ENCODE measurements around the gene ANGEL2. TPM values are rescaled to one million over a fixed set of nuclear protein-coding genes. Genes with fewer than 3 reads are reported as not detected.

The ANGEL2 gene
- total and polyA plus RNA-seq, 2 of the 13 experiments (the other 11 are each of a cell fraction or from before 2014, with no cell fraction given) = 12.3 to 25.4 TPM

- TF ChIP-seq, protein P1, sequence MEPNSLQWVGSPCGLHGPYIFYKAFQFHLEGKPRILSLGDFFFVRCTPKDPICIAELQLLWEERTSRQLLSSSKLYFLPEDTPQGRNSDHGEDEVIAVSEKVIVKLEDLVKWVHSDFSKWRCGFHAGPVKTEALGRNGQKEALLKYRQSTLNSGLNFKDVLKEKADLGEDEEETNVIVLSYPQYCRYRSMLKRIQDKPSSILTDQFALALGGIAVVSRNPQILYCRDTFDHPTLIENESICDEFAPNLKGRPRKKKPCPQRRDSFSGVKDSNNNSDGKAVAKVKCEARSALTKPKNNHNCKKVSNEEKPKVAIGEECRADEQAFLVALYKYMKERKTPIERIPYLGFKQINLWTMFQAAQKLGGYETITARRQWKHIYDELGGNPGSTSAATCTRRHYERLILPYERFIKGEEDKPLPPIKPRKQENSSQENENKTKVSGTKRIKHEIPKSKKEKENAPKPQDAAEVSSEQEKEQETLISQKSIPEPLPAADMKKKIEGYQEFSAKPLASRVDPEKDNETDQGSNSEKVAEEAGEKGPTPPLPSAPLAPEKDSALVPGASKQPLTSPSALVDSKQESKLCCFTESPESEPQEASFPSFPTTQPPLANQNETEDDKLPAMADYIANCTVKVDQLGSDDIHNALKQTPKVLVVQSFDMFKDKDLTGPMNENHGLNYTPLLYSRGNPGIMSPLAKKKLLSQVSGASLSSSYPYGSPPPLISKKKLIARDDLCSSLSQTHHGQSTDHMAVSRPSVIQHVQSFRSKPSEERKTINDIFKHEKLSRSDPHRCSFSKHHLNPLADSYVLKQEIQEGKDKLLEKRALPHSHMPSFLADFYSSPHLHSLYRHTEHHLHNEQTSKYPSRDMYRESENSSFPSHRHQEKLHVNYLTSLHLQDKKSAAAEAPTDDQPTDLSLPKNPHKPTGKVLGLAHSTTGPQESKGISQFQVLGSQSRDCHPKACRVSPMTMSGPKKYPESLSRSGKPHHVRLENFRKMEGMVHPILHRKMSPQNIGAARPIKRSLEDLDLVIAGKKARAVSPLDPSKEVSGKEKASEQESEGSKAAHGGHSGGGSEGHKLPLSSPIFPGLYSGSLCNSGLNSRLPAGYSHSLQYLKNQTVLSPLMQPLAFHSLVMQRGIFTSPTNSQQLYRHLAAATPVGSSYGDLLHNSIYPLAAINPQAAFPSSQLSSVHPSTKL (CRISPR knock-in tag; IDR thresholded peaks at IDR 0.05) = peak; percentile 66
- peak; percentile 73; the same call in 1 of the 2 replicates for TF ChIP-seq MTA1 (CRISPR knock-in tag; IDR thresholded peaks at IDR 0.05; ENCODE audit: borderline replicate concordance)
- no peak for TF ChIP-seq KLF13 (CRISPR knock-in tag; IDR thresholded peaks at IDR 0.05)
- 0 out of 2 replicates have a peak, but pooled peaks have one; percentile 29 for TF ChIP-seq AKAP8 (CRISPR knock-in tag; IDR thresholded peaks at IDR 0.05)
- TF ChIP-seq, protein P2, sequence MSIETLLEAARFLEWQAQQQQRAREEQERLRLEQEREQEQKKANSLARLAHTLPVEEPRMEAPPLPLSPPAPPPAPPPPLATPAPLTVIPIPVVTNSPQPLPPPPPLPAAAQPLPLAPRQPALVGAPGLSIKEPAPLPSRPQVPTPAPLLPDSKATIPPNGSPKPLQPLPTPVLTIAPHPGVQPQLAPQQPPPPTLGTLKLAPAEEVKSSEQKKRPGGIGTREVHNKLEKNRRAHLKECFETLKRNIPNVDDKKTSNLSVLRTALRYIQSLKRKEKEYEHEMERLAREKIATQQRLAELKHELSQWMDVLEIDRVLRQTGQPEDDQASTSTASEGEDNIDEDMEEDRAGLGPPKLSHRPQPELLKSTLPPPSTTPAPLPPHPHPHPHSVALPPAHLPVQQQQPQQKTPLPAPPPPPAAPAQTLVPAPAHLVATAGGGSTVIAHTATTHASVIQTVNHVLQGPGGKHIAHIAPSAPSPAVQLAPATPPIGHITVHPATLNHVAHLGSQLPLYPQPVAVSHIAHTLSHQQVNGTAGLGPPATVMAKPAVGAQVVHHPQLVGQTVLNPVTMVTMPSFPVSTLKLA (IDR thresholded peaks at IDR 0.05) = no peak
- TF ChIP-seq ZNF619 (CRISPR knock-in tag; IDR thresholded peaks at IDR 0.05) = peak; percentile 69; the same call in 1 of the 2 replicates
- peak; percentile 76 for TF ChIP-seq PHF8 (CRISPR knock-in tag; IDR thresholded peaks at IDR 0.05)
- peak; percentile 87 for TF ChIP-seq POLR2G (IDR thresholded peaks at IDR 0.05; ENCODE audit: low read depth, low read length)
- TF ChIP-seq, protein P3, sequence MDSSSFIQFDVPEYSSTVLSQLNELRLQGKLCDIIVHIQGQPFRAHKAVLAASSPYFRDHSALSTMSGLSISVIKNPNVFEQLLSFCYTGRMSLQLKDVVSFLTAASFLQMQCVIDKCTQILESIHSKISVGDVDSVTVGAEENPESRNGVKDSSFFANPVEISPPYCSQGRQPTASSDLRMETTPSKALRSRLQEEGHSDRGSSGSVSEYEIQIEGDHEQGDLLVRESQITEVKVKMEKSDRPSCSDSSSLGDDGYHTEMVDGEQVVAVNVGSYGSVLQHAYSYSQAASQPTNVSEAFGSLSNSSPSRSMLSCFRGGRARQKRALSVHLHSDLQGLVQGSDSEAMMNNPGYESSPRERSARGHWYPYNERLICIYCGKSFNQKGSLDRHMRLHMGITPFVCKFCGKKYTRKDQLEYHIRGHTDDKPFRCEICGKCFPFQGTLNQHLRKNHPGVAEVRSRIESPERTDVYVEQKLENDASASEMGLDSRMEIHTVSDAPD (CRISPR knock-in tag; IDR thresholded peaks at IDR 0.05) = no peak; the same call in none of the 2 replicates
- no peak for TF ChIP-seq MBD4 (IDR thresholded peaks at IDR 0.05; ENCODE audit: borderline replicate concordance, low read length)
- TF ChIP-seq GABPB1 (CRISPR knock-in tag; IDR thresholded peaks at IDR 0.05) = peak; percentile 100
- TF ChIP-seq MAF1 (CRISPR knock-in tag; IDR thresholded peaks at IDR 0.05; ENCODE audit: borderline replicate concordance) = no peak
- TF ChIP-seq ZFP37 (CRISPR knock-in tag; IDR thresholded peaks at IDR 0.05; ENCODE audit: borderline replicate concordance) = no peak
These were observed 35.6 kb upstream of the ANGEL2 start, which contains the start of gene RPS6KC1 (continued) for GRCh38 chr1:213051127-213051880.

All from HepG2 (cell line).